Upper lobe of right lung (tissue), 1 donor: Measurements from ENCODE around the gene CXCL8. TPM values are rescaled to one million over a fixed set of nuclear protein-coding genes. Genes with fewer than 3 reads are reported as not detected.
A peak's percentile ranks its signal among the peaks of the same experiment; 100 is the strongest.

Source experiments
- ATAC-seq: fragments of 200-7000 bp; cut with Tn5 transposase; one replicate; pipeline ENCODE4 v1.9.1; 2020; ENCODE audit warnings: mild to moderate bottlenecking, moderate library complexity
- DNase-seq: peaks from one replicate; pipeline ENCODE4 v3.0.0-alpha.2; 2020
- H3K27ac ChIP-seq: fragments of 200-600 bp; one replicate; pipeline ENCODE4 v1.8.0; 2022
- H3K27me3 ChIP-seq: fragments of 200-600 bp; one replicate; pipeline ENCODE4 v1.8.0; 2022; ENCODE audit warnings: mild to moderate bottlenecking
- H3K36me3 ChIP-seq: fragments of 200-600 bp; one replicate; pipeline ENCODE4 v1.8.0; 2022
- H3K4me1 ChIP-seq: fragments of 200-600 bp; one replicate; pipeline ENCODE4 v1.8.0; 2022
- H3K4me3 ChIP-seq: fragments of 200-600 bp; one replicate; pipeline ENCODE4 v1.8.0; 2022; ENCODE audit warnings: mild to moderate bottlenecking
- H3K9me3 ChIP-seq: fragments of 200-600 bp; one replicate; pipeline ENCODE4 v1.8.0; 2022
- intact Hi-C: fragments of 100-400 bp; cut with DNase I; formaldehyde crosslinking; loops from one replicate; pipeline ENCODE4 v1.11.0; 2022
- total RNA-seq: library from RNA; stranded (reverse); fragmentation: NEBNext Ultra II Directional; extraction: Animal tissue kit (Norgen Biotek cat#: 25700); gene quantifications from one replicate; pipeline ENCODE4 v1.2.1, GENCODE V29; 2021
- TF ChIP-seq, protein P1 (sequence below): fragments of 200-600 bp; IDR thresholded peaks from one replicate; pipeline ENCODE4 v1.8.0; 2022; ENCODE audit warnings: antibody characterized with exemption
- donor health status: DM: no; HTN: yes; CAD: no; lungs with severe emphysema.

Gene CXCL8
- total RNA-seq, 1 donor from 2014 or later = 10.7 TPM

DNA sequence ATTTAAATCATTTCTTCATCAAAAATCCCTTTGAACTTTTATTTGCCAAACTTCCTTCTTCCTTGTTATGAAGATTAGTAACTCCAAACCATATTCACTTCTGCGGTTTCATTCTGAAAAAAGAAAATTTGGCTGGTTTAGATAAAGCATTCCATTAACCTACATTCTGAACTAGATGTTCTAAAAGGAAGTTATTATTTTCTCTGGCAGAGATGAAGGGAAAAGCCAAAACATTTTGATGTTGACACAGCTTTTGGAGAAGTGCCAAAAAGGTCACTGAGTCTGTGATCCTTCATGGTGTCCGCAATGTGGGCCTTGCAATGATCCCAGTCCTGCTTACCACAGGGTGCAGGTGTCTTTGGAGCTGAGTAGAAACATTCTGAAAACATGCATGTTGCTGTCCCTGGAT, 36.0 kb downstream of the CXCL8 start:
- Histone ChIP-seq H3K4me3 (no peak overlapping the region), H3K9me3 (no peaks in the 10 kb centered on the region), H3K27me3 (no peaks in the 10 kb centered on the region), H3K27ac (no peak overlapping the region), H3K36me3 (no peaks in the 10 kb centered on the region), H3K4me1 (peaks cover 17% of the 10 kb centered on the region)
- no peak for DNase-seq
- peak; percentile 31 for ATAC-seq
- TF ChIP-seq, protein P1, sequence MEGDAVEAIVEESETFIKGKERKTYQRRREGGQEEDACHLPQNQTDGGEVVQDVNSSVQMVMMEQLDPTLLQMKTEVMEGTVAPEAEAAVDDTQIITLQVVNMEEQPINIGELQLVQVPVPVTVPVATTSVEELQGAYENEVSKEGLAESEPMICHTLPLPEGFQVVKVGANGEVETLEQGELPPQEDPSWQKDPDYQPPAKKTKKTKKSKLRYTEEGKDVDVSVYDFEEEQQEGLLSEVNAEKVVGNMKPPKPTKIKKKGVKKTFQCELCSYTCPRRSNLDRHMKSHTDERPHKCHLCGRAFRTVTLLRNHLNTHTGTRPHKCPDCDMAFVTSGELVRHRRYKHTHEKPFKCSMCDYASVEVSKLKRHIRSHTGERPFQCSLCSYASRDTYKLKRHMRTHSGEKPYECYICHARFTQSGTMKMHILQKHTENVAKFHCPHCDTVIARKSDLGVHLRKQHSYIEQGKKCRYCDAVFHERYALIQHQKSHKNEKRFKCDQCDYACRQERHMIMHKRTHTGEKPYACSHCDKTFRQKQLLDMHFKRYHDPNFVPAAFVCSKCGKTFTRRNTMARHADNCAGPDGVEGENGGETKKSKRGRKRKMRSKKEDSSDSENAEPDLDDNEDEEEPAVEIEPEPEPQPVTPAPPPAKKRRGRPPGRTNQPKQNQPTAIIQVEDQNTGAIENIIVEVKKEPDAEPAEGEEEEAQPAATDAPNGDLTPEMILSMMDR = no peak
- intact Hi-C loops = no loop called here

DNA sequence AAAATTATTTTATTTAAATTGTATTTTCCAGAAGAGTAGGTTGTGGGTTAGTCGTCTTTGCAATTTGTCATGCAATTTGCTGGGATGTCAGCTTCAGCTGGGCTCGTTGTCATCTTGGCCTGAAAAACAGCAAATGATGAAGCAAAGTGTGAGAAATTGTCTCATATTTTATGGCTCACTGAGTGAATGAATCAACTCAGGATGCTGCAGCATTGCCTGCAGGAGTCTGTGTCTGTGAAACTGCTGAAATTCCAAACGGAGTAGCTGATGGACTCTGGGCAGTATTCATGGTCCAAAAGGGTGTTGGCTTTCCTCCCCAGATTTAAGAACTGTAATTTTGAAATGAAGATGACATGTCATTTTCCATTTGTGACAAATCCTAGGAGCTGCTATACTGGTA, 37.2 kb downstream of the CXCL8 start:
- no peak overlapping the region for H3K4me3 ChIP-seq
- no peak overlapping the region for H3K27ac ChIP-seq
- H3K9me3 ChIP-seq = no peaks in the 10 kb centered on the region
- H3K36me3 ChIP-seq = no peaks in the 10 kb centered on the region
- H3K4me1 ChIP-seq = peaks cover 17% of the 10 kb centered on the region
- ATAC-seq = no peak
- no peak for DNase-seq
- TF ChIP-seq, protein P1 = no peak
- no peaks in the 10 kb centered on the region for H3K27me3 ChIP-seq
- intact Hi-C loops = no loop called here

DNA sequence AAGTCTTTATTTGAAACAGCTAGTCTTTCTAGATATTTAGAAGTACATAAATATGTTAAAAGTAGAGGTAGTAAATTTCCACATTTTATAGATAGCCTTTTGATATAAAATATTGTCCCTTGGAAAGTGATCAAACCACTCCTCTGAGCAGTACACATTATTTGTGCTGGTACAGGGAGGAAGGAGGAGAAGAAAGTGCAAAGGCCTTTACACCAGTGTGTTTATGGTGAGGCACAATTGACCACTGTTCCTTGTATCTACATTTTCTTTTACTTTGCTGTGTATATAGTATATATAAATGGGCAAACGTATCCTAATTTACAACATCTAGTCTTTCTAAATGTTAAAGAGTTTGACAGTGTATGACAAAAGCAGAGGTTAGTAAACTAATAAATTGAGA, 39.9 kb downstream of the CXCL8 start:
- H3K27ac ChIP-seq = no peak overlapping the region
- H3K4me3 ChIP-seq = no peak overlapping the region
- H3K36me3 ChIP-seq = no peaks in the 10 kb centered on the region
- H3K27me3 ChIP-seq = no peaks in the 10 kb centered on the region
- intact Hi-C loops = no loop called here
- no peak for ATAC-seq
- TF ChIP-seq, protein P1 = no peak
- no peaks in the 10 kb centered on the region for H3K9me3 ChIP-seq
- H3K4me1 ChIP-seq = peaks cover 15% of the 10 kb centered on the region
- no peak for DNase-seq

DNA sequence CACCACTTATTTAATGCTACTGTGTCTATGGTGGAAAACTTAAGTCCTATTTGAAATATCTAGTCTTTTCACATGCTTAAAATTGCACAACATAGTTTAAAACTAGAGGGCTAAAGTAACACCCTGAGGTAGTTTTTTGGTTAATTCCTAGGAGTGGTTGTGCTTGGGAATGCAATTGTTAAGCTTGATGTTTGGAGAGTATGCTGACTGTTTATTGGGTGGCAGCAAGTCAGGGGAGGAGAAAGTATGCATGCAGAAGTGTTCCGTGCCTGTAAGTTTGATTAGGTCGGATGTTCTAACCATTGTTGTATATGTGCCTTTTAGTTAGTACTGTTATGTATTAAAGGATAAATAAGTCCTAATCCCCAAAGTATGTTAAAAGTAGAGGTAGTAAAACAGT, 40.5 kb downstream of the CXCL8 start:
- TF ChIP-seq, protein P1 = no peak
- intact Hi-C loops = no loop called here
- DNase-seq = no peak
- H3K27me3 ChIP-seq = no peaks in the 10 kb centered on the region
- H3K27ac ChIP-seq = no peak overlapping the region
- no peak overlapping the region for H3K4me3 ChIP-seq
- no peaks in the 10 kb centered on the region for H3K9me3 ChIP-seq
- H3K4me1 ChIP-seq = peaks cover 9% of the 10 kb centered on the region
- ATAC-seq = no peak
- no peaks in the 10 kb centered on the region for H3K36me3 ChIP-seq

DNA sequence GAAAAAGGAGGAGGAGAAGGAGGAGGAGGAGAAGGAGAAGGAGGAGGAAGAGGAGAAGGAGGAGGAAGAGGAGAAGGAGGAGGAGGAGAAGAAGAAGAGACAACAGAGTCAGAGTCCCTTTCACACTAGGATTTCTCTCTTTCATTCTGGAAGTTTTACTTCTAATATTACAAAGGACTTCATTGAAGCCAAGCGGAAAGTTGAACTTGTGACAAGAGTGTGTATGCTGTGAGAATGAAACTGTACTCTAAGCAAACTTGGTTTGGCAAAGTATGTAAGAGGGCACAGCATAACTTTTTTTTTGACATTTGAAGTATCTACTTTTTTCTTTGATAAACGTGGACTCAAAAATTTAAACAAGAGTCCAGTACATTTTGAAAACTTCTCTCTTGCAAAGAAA, 48.0 kb downstream of the CXCL8 start:
- Histone ChIP-seq H3K9me3 (no peaks in the 10 kb centered on the region), H3K4me1 (no peaks in the 10 kb centered on the region), H3K27me3 (no peaks in the 10 kb centered on the region), H3K27ac (no peak overlapping the region), H3K4me3 (no peak overlapping the region), H3K36me3 (no peaks in the 10 kb centered on the region)
- intact Hi-C loops = no loop called here
- TF ChIP-seq, protein P1 = no peak
- no peak for ATAC-seq
- no peak for DNase-seq

Other genes starting within 250 kb of the CXCL8 start
- gene RASSF6, start 120.1 kb upstream of the CXCL8 start, total RNA-seq = 3.1 TPM
- gene CXCL6, start 96.1 kb downstream of the CXCL8 start, total RNA-seq = not detected
- not detected for gene PF4V1, start 112.7 kb downstream of the CXCL8 start, total RNA-seq
- 8.2 TPM for gene CXCL1, start 128.8 kb downstream of the CXCL8 start, total RNA-seq
- gene PF4, start 241.5 kb downstream of the CXCL8 start, total RNA-seq = 2.4 TPM
- gene PPBP, start 247.6 kb downstream of the CXCL8 start, total RNA-seq = 3.4 TPM